SK-N-MC (cell line): ENCODE results near the gene GID4.

Experiments
- EZH2 ChIP-seq: fragments of 200-600 bp; sonication (generic); IDR thresholded peaks from one replicate; pipeline ENCODE4 v1.6.1; 2017; ENCODE audit warnings: antibody characterized with exemption
- FOXP2 ChIP-seq: optimal IDR thresholded peaks from 2 replicates; pipeline ENCODE3; 2011; ENCODE audit warnings: mild to moderate bottlenecking, moderate library complexity; ENCODE audit not compliant: insufficient read depth; ENCODE audit errors: extremely low read length, control extremely low read depth
- POLR2AphosphoS5 ChIP-seq: IDR thresholded peaks from 2 replicates; pipeline ENCODE4 v1.6.1; 2012; ENCODE audit warnings: mild to moderate bottlenecking, low read depth, low read length, borderline replicate concordance

DNA sequence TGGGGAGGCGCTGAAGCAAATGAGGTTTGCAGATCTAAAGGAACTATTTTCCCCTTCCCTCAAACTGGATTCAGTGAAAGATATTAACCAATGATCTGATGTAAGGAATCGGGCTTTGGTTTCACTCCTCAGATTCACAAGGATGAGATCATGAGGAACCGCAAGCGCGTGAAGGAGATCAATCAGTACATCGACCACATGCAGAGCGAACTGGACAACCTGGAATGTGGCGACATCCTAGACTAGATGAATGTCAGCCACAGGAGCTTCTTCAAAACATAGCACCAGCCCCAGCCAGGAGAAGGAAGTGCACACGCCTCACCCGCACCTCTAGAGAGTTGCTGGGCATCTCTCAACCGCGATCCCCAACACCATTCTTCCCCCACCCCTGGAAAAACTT lies 22.8 kb upstream of the GID4 start:
- TF ChIP-seq POLR2AphosphoS5 (no peak), EZH2 (no peak), FOXP2 (no peak)
